HCT116 (cell line): Measurements from ENCODE around the gene MYL4. TPM values are rescaled to one million over a fixed set of nuclear protein-coding genes. Genes with fewer than 3 reads are reported as not detected.

Experiments
- ATAC-seq: fragments of 200-7000 bp; cut with Tn5 transposase; 2 replicates; pipeline ENCODE4 v1.9.1; 2020; ENCODE audit warnings: mild to moderate bottlenecking, moderate library complexity
- BruUV-seq: library from RNA; stranded (reverse); fragments of 400-500 nt; replicated peaks from 2 replicates; lab custom pipeline; 2021; lab: Mats Ljungman, UMichigan
- CTCF ChIA-PET: fragments of 300-600 bp; sonication (Branson Sonifier 250); formaldehyde crosslinking; loops from one replicate; lab custom pipeline; 2021; ENCODE audit warnings: antibody characterized with exemption; lab: Charles Lee
- POLR2A ChIA-PET: fragments of 300-600, 350-600 bp; sonication (Branson Sonifier 250); formaldehyde crosslinking; loops from one replicate; lab custom pipeline; 2021; ENCODE audit warnings: antibody characterized with exemption; lab: Charles Lee
- RAD21 ChIA-PET, 2 experiments: fragments of 300-600 bp; sonication (Branson Sonifier 250); formaldehyde crosslinking; loops; one replicate each; lab custom pipeline; 2023; ENCODE audit warnings: low total read pairs in 2 of 2; ENCODE audit not compliant: uncharacterized antibody in 2 of 2, unreplicated experiment in 2 of 2, low non-redundant PET in 1 of 2; lab: Charles Lee
- DNase-seq: peaks from one replicate; pipeline ENCODE4 v3.0.0-alpha.2; 2010; ENCODE audit warnings: low read depth, low spot score
- H2AFZ ChIP-seq: fragments of 200-600 bp; shearing (Covaris generic), sonication (generic); 2 replicates; pipeline ENCODE4 v1.6.1; 2017; ENCODE audit warnings: low read depth, mixed run types, mixed read lengths, antibody characterized with exemption, low read length; ENCODE audit not compliant: poor library complexity, severe bottlenecking
- H3K27ac ChIP-seq: 2 replicates; pipeline ENCODE4 v1.5.1; 2012; ENCODE audit warnings: low read depth, low read length
- H3K27me3 ChIP-seq: fragments of 200-600 bp; sonication (generic); 2 replicates; pipeline ENCODE4 v1.6.1; 2016; ENCODE audit warnings: mixed run types, low read length, mixed read lengths; ENCODE audit not compliant: insufficient read depth
- H3K36me3 ChIP-seq, 2 experiments: fragments of 200-500 bp in 1 of 2; fragments of 200-600 bp in 1 of 2; sonication (Bioruptor generic) in 1 of 2; sonication (generic) in 1 of 2; 2 replicates each; pipeline versions ENCODE4 v1.5.1 to v1.6.1; 2014 to 2016; ENCODE audit warnings: low read length in 2 of 2, inconsistent platforms in 1 of 2, mixed read lengths in 1 of 2, mixed run types in 1 of 2; ENCODE audit not compliant: insufficient read depth in 2 of 2, control insufficient read depth in 1 of 2
- H3K4me1 ChIP-seq, 2 experiments: fragments of 200-600 bp in 1 of 2; sonication (generic) in 1 of 2; 2 replicates each; pipeline versions ENCODE4 v1.5.1 to v1.6.1; 2012 to 2017; ENCODE audit warnings: low read length in 2 of 2, inconsistent platforms in 1 of 2, mild to moderate bottlenecking in 1 of 2, mixed read lengths in 1 of 2, mixed run types in 1 of 2, moderate library complexity in 1 of 2; ENCODE audit not compliant: insufficient read depth in 2 of 2, control insufficient read depth in 1 of 2
- H3K4me2 ChIP-seq: fragments of 200-600 bp; sonication (generic); 2 replicates; pipeline ENCODE4 v1.6.1; 2017; ENCODE audit warnings: mixed run types, low read length, mixed read lengths
- H3K4me3 ChIP-seq, 2 experiments: fragments of 200-600 bp in 1 of 2; sonication (generic) in 1 of 2; replicated peaks in 1 of 2; 2 replicates each; pipeline ENCODE4 v1.5.1; 2011 to 2016; ENCODE audit warnings: low read length in 2 of 2, control low read depth in 1 of 2, low read depth in 1 of 2, mild to moderate bottlenecking in 1 of 2, mixed read lengths in 1 of 2, mixed run types in 1 of 2
- H3K79me2 ChIP-seq: fragments of 200-600 bp; sonication (generic); 2 replicates; pipeline ENCODE4 v1.6.1; 2017; ENCODE audit warnings: mild to moderate bottlenecking, mixed run types, low read length, moderate library complexity, mixed read lengths; ENCODE audit not compliant: insufficient read depth
- H3K9ac ChIP-seq: fragments of 200-600 bp; sonication (generic); 2 replicates; pipeline ENCODE4 v1.6.1; 2016; ENCODE audit warnings: low read length, mixed read lengths
- H3K9me2 ChIP-seq: fragments of 200-600 bp; sonication (generic), shearing (Covaris generic); 2 replicates; pipeline ENCODE4 v1.6.1; 2017; ENCODE audit warnings: mixed run types, mild to moderate bottlenecking, moderate library complexity; ENCODE audit not compliant: insufficient read depth
- H3K9me3 ChIP-seq, 2 experiments: fragments of 200-500 bp in 1 of 2; fragments of 200-600 bp in 1 of 2; sonication (Bioruptor generic) in 1 of 2; sonication (generic) in 1 of 2; 2 replicates each; pipeline ENCODE4 v1.6.1; 2014 to 2017; ENCODE audit warnings: low read length in 2 of 2, mixed read lengths in 2 of 2, inconsistent platforms in 1 of 2, low read depth in 1 of 2, mild to moderate bottlenecking in 1 of 2, mixed run types in 1 of 2, moderate library complexity in 1 of 2; ENCODE audit not compliant: control insufficient read depth in 1 of 2, insufficient read depth in 1 of 2
- H4K20me1 ChIP-seq: fragments of 200-600 bp; sonication (generic), shearing (Covaris generic); 2 replicates; pipeline ENCODE4 v1.6.1; 2017; ENCODE audit warnings: mixed run types, mild to moderate bottlenecking, moderate library complexity; ENCODE audit not compliant: insufficient read depth
- ATF3 ChIP-seq: IDR thresholded peaks from 2 replicates; pipeline ENCODE4 v1.6.1; 2012
- CBX3 ChIP-seq: IDR thresholded peaks from 2 replicates; pipeline ENCODE4 v1.6.1; 2012; ENCODE audit warnings: low read depth
- CEBPB ChIP-seq: IDR thresholded peaks from 2 replicates; pipeline ENCODE4 v1.6.1; 2012; ENCODE audit warnings: low read depth
- EGR1 ChIP-seq: IDR thresholded peaks from 2 replicates; pipeline ENCODE4 v1.6.1; 2012; ENCODE audit warnings: low read depth
- ELF1 ChIP-seq: IDR thresholded peaks from 2 replicates; pipeline ENCODE4 v1.6.1; 2012; ENCODE audit warnings: low read depth, borderline replicate concordance
- SIN3A ChIP-seq: IDR thresholded peaks from 2 replicates; pipeline ENCODE4 v1.6.1; 2012; ENCODE audit warnings: low read depth
- SP1 ChIP-seq: IDR thresholded peaks from 2 replicates; pipeline ENCODE4 v1.6.1; 2012; ENCODE audit warnings: low read depth
- SRF ChIP-seq: IDR thresholded peaks from 2 replicates; pipeline ENCODE4 v1.6.1; 2012; ENCODE audit warnings: low read depth
- TCF7L2 ChIP-seq: IDR thresholded peaks from 2 replicates; pipeline ENCODE4 v1.7.0; 2011; ENCODE audit warnings: borderline replicate concordance, inconsistent platforms; ENCODE audit not compliant: insufficient read depth, insufficient read length; ENCODE audit errors: extremely low read depth
- ZBTB33 ChIP-seq: IDR thresholded peaks from 2 replicates; pipeline ENCODE4 v1.6.1; 2011; ENCODE audit warnings: mild to moderate bottlenecking, low read length, moderate library complexity; ENCODE audit not compliant: insufficient replicate concordance; ENCODE audit errors: extremely low read depth
- ZFX ChIP-seq: fragments of 450-650 bp; IDR thresholded peaks from 2 replicates; pipeline ENCODE4 v1.6.1; 2017
- intact Hi-C: fragments of 100-400 bp; cut with micrococcal nuclease; formaldehyde crosslinking; loops from 2 replicates; pipeline ENCODE4 v1.10.0; 2022
- total RNA-seq: library from RNA; stranded (reverse); gene quantifications from one replicate; pipeline ENCODE4 v1.2.1, GENCODE V29; 2021; ENCODE audit not compliant: unreplicated experiment
- TF ChIP-seq, protein P1 (sequence below): IDR thresholded peaks from 2 replicates; pipeline ENCODE4 v1.6.1; 2012; ENCODE audit warnings: low read depth
- TF ChIP-seq, protein P2 (sequence below): IDR thresholded peaks from 2 replicates; pipeline ENCODE4 v1.6.1; 2012

MYL4 gene
- total RNA-seq, 1 experiment from 2014 or later: 0.32 TPM

DNA sequence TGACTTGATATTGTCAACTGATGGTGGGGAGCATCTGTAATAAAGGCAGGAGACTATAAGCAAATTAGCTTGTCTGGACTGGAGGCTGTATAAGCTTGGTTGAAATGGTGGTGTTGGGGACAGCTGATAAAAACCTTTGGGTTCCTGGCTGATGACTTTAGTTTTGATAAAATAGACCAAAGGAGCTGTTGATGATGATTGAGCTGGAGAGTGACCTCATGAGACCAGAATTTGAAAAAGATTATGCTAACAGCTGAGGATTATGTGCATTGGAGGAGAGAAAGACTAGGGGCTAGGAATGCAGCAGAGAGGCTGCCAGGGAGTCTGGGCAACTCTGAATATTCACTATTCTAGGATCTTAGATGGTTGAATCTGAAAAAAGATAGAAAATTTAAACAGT lies 11.3 kb upstream of the MYL4 start:
- Histone ChIP-seq H3K4me2 (no peak overlapping the region), H3K4me3 (no peak overlapping the region), H3K9me2 (no peaks in the 10 kb centered on the region), H4K20me1 (no peaks in the 10 kb centered on the region), H3K27me3 (no peaks in the 10 kb centered on the region), H3K27ac (no peak overlapping the region), H3K79me2 (no peaks in the 10 kb centered on the region), H3K36me3 (no peaks in the 10 kb centered on the region), H3K9me3 (no peaks in the 10 kb centered on the region), H2AFZ (no peak overlapping the region), H3K4me1 (no peaks in the 10 kb centered on the region), H3K9ac (no peak overlapping the region)
- no peak for ATAC-seq
- BruUV-seq: no TSS peak
- CTCF ChIA-PET: no interaction called here
- POLR2A ChIA-PET: interaction anchor here (2.5 kb wide), 1 partner anchor 9 kb away, joined by 9 read pairs; the partner anchor contains the start of gene CDC27
- no peak for TF ChIP-seq EGR1
- TF ChIP-seq ATF3: no peak
- TF ChIP-seq CBX3: no peak
- no peak for TF ChIP-seq ZBTB33
- TF ChIP-seq SRF: no peak
- no peak for TF ChIP-seq SIN3A
- no peak for TF ChIP-seq ZFX
- no peak for TF ChIP-seq SP1
- no peak for TF ChIP-seq ELF1
- no peak for TF ChIP-seq TCF7L2
- no peak for TF ChIP-seq CEBPB
- TF ChIP-seq, protein P1, sequence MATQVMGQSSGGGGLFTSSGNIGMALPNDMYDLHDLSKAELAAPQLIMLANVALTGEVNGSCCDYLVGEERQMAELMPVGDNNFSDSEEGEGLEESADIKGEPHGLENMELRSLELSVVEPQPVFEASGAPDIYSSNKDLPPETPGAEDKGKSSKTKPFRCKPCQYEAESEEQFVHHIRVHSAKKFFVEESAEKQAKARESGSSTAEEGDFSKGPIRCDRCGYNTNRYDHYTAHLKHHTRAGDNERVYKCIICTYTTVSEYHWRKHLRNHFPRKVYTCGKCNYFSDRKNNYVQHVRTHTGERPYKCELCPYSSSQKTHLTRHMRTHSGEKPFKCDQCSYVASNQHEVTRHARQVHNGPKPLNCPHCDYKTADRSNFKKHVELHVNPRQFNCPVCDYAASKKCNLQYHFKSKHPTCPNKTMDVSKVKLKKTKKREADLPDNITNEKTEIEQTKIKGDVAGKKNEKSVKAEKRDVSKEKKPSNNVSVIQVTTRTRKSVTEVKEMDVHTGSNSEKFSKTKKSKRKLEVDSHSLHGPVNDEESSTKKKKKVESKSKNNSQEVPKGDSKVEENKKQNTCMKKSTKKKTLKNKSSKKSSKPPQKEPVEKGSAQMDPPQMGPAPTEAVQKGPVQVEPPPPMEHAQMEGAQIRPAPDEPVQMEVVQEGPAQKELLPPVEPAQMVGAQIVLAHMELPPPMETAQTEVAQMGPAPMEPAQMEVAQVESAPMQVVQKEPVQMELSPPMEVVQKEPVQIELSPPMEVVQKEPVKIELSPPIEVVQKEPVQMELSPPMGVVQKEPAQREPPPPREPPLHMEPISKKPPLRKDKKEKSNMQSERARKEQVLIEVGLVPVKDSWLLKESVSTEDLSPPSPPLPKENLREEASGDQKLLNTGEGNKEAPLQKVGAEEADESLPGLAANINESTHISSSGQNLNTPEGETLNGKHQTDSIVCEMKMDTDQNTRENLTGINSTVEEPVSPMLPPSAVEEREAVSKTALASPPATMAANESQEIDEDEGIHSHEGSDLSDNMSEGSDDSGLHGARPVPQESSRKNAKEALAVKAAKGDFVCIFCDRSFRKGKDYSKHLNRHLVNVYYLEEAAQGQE: no peak
- TF ChIP-seq, protein P2, sequence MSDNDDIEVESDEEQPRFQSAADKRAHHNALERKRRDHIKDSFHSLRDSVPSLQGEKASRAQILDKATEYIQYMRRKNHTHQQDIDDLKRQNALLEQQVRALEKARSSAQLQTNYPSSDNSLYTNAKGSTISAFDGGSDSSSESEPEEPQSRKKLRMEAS: no peak
- no peak for DNase-seq
- RAD21 ChIA-PET: no interaction called here
- intact Hi-C loops: no loop called here
